Measurements from ENCODE around the gene NISCH. TPM values are rescaled to one million over a fixed set of nuclear protein-coding genes. Genes with fewer than 3 reads are reported as not detected.

NISCH gene
- total RNA-seq, 1 experiment from 2014 or later, result 72.8 TPM

GRCh38 chr3:52487050-52487787 is 31.8 kb downstream of the NISCH start:
- RAD21 ChIA-PET (ENCODE audit: low non-redundant PET in 1 of 2, low total read pairs in 2 of 2, uncharacterized antibody in 2 of 2, unreplicated experiment in 2 of 2), result no interaction called here
- no peak overlapping the region for H3K9ac ChIP-seq (ENCODE audit: low read length)
- H3K9me3 ChIP-seq (ENCODE audit: control insufficient read depth in 1 of 2, insufficient read depth in 1 of 2, low read depth in 1 of 2, low read length in 2 of 2), result no peaks in the 10 kb centered on the region
- no peak for TF ChIP-seq SP1 (IDR thresholded peaks at IDR 0.05; ENCODE audit: low read depth)
- DNase-seq (ENCODE audit: low read depth, low spot score), result no peak
- H3K4me1 ChIP-seq (ENCODE audit: control insufficient read depth in 1 of 2, insufficient read depth in 2 of 2, low read length in 2 of 2), result no peaks in the 10 kb centered on the region
- H3K9me2 ChIP-seq (ENCODE audit: insufficient read depth), result no peaks in the 10 kb centered on the region
- intact Hi-C loops (cut with micrococcal nuclease), result no loop called here
- H3K4me2 ChIP-seq (ENCODE audit: low read length), result no peak overlapping the region
- no peak overlapping the region for H3K4me3 ChIP-seq (replicated peaks in 1 of 2; ENCODE audit: low read depth in 1 of 2, low read length in 2 of 2)
- H3K27me3 ChIP-seq (ENCODE audit: insufficient read depth, low read length), result no peaks in the 10 kb centered on the region
- CTCF ChIA-PET, result no interaction called here
- no peak overlapping the region for H2AFZ ChIP-seq (ENCODE audit: low read depth, low read length, poor library complexity, severe bottlenecking)
- H3K27ac ChIP-seq (ENCODE audit: low read depth, low read length), result no peak overlapping the region
- POLR2A ChIA-PET, result no interaction called here
- no peaks in the 10 kb centered on the region for H3K79me2 ChIP-seq (ENCODE audit: insufficient read depth, low read length)
- no TSS peak for BruUV-seq (replicated peaks)
- no peak for ATAC-seq
- no peaks in the 10 kb centered on the region for H4K20me1 ChIP-seq (ENCODE audit: insufficient read depth)
- peaks cover 5 to 31% of the 10 kb centered on the region in 2 experiments; a peak in 3 of 4 replicates for H3K36me3 ChIP-seq (ENCODE audit: control insufficient read depth in 1 of 2, insufficient read depth in 2 of 2, low read length in 2 of 2)

DNA sequence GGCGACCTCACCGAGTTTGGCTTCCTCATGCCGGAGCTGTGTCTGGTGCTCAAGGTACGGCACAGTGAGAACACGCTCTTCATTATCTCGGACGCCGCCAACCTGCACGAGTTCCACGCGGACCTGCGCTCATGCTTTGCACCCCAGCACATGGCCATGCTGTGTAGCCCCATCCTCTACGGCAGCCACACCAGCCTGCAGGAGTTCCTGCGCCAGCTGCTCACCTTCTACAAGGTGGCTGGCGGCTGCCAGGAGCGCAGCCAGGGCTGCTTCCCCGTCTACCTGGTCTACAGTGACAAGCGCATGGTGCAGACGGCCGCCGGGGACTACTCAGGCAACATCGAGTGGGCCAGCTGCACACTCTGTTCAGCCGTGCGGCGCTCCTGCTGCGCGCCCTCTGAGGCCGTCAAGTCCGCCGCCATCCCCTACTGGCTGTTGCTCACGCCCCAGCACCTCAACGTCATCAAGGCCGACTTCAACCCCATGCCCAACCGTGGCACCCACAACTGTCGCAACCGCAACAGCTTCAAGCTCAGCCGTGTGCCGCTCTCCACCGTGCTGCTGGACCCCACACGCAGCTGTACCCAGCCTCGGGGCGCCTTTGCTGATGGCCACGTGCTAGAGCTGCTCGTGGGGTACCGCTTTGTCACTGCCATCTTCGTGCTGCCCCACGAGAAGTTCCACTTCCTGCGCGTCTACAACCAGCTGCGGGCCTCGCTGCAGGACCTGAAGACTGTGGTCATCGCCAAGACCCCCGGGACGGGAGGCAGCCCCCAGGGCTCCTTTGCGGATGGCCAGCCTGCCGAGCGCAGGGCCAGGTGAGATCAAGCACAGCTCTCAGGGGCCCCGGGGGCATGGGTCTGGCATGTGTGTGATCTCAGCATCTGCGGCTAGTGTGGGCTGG is 32.6 kb downstream of the NISCH start:
- RAD21 ChIA-PET (ENCODE audit: low non-redundant PET in 1 of 2, low total read pairs in 2 of 2, uncharacterized antibody in 2 of 2, unreplicated experiment in 2 of 2), result no interaction called here
- H3K9me3 ChIP-seq (ENCODE audit: control insufficient read depth in 1 of 2, insufficient read depth in 1 of 2, low read depth in 1 of 2, low read length in 2 of 2), result no peaks in the 10 kb centered on the region

More for the DNA sequence above, 32.6 kb downstream of the NISCH start:
- Histone ChIP-seq H4K20me1 (ENCODE audit: insufficient read depth) (no peaks in the 10 kb centered on the region), H3K4me1 (ENCODE audit: control insufficient read depth in 1 of 2, insufficient read depth in 2 of 2, low read length in 2 of 2) (no peaks in the 10 kb centered on the region), H3K79me2 (ENCODE audit: insufficient read depth, low read length) (no peaks in the 10 kb centered on the region), H3K9ac (ENCODE audit: low read length) (no peak overlapping the region), H3K27ac (ENCODE audit: low read depth, low read length) (no peak overlapping the region), H3K36me3 (ENCODE audit: control insufficient read depth in 1 of 2, insufficient read depth in 2 of 2, low read length in 2 of 2) (peaks cover 5 to 26% of the 10 kb centered on the region in 2 experiments; a peak in 3 of 4 replicates), H3K27me3 (ENCODE audit: insufficient read depth, low read length) (no peaks in the 10 kb centered on the region), H3K4me2 (ENCODE audit: low read length) (no peak overlapping the region), H3K9me2 (ENCODE audit: insufficient read depth) (no peaks in the 10 kb centered on the region), H2AFZ (ENCODE audit: low read depth, low read length, poor library complexity, severe bottlenecking) (no peak overlapping the region), H3K4me3 (replicated peaks in 1 of 2; ENCODE audit: low read depth in 1 of 2, low read length in 2 of 2) (no peak overlapping the region)
- POLR2A ChIA-PET, result no interaction called here
- no TSS peak for BruUV-seq (replicated peaks)
- no peak for TF ChIP-seq SRF (IDR thresholded peaks at IDR 0.05; ENCODE audit: low read depth)
- DNase-seq (ENCODE audit: low read depth, low spot score) (no peak), ATAC-seq (no peak)
- intact Hi-C loops (cut with micrococcal nuclease), result no loop called here
- CTCF ChIA-PET, result no interaction called here

All from HCT116 (cell line).